Measurements from ENCODE around the gene CPT2. TPM values are rescaled to one million over a fixed set of nuclear protein-coding genes. Genes with fewer than 3 reads are reported as not detected.

The CPT2 gene
- total and polyA plus RNA-seq, 9 of the 15 experiments (the other 6 are each of a cell fraction or from before 2014, with no cell fraction given) = 7.6 to 25.1 (median 16.8) TPM

GRCh38 chr1:53189061-53189460, 7.6 kb upstream of the CPT2 start (continued):
- TF ChIP-seq SMC3 (conservative IDR thresholded peaks at IDR 0.05; ENCODE audit: insufficient read depth, low read depth, low read length) (no peak), CBFA2T2 (conservative IDR thresholded peaks at IDR 0.05) (peak; percentile 39), TEAD4 (IDR thresholded peaks at IDR 0.05; ENCODE audit: low read length) (peak; percentile 65; the same call in 1 of the 2 replicates), TEAD4 (CRISPR knock-in tag; IDR thresholded peaks at IDR 0.05; ENCODE audit: borderline replicate concordance) (no peak), BRF1 (IDR thresholded peaks at IDR 0.05; ENCODE audit: borderline replicate concordance, extremely low read depth, insufficient read length) (no peak), SOX6 (IDR thresholded peaks at IDR 0.05) (peak; percentile 49; the same call in 1 of the 2 replicates), ARID1B (IDR thresholded peaks at IDR 0.05) (peak; percentile 60; the same call in 1 of the 2 replicates), ZNF766 (CRISPR knock-in tag; conservative IDR thresholded peaks at IDR 0.05) (peak; percentile 67; the same call in 1 of the 2 replicates), CBX3 (IDR thresholded peaks at IDR 0.05; ENCODE audit: borderline replicate concordance in 1 of 2, low read length in 2 of 2) (no peak), SREBF2 (CRISPR knock-in tag; IDR thresholded peaks at IDR 0.05) (no peak), SNRNP70 (optimal IDR thresholded peaks at IDR 0.05; ENCODE audit: low read depth, low read length) (no peak), MTA2 (IDR thresholded peaks at IDR 0.05; ENCODE audit: low read depth) (no peak), SMARCA4 (IDR thresholded peaks at IDR 0.05) (no peak; the same call in 1 of the 2 replicates), HOXB6 (CRISPR knock-in tag; IDR thresholded peaks at IDR 0.05; ENCODE audit: borderline replicate concordance) (no peak), SP1 (CRISPR knock-in tag; IDR thresholded peaks at IDR 0.05) (no peak), POLR2AphosphoS2 (IDR thresholded peaks at IDR 0.05; ENCODE audit: low read length) (no peak), E4F1 (CRISPR knock-in tag; IDR thresholded peaks at IDR 0.05; ENCODE audit: borderline replicate concordance) (no peak), BCLAF1 (IDR thresholded peaks at IDR 0.05; ENCODE audit: borderline replicate concordance in 1 of 2, control insufficient read depth in 1 of 2, low read depth in 2 of 2, low read length in 1 of 2) (no peak), NFIC (IDR thresholded peaks at IDR 0.05) (no peak), TAL1 (IDR thresholded peaks at IDR 0.05) (peak; percentile 47), ATF3 (IDR thresholded peaks at IDR 0.05) (no peak), ATF3 (CRISPR knock-in tag; conservative IDR thresholded peaks at IDR 0.05) (no peak), SIN3B (IDR thresholded peaks at IDR 0.05; ENCODE audit: low read depth) (no peak), CBX1 (IDR thresholded peaks at IDR 0.05; ENCODE audit: low read depth) (no peak)
